ENCODE data around the gene PDCD1. TPM values are rescaled to one million over a fixed set of nuclear protein-coding genes. Genes with fewer than 3 reads are reported as not detected.
"Not testable (repeated sequence)": the region's sequence is repeated elsewhere in the genome, so short reads cannot be mapped to it uniquely, and the experiment has no call there.

PDCD1 gene
- total RNA-seq, 2 experiments from 2014 or later: 6.9 to 8.3 TPM

- no peak overlapping the region for H3K4me3 Mint-ChIP-seq
- CTCF ChIA-PET: no interaction called here
- intact Hi-C loops (cut with micrococcal nuclease): loop anchor here (5.0 kb wide), 2 partner anchors 40 to 55 kb away; partner anchors contain the start of gene PDCD1
- no peak overlapping the region for H3K27ac Mint-ChIP-seq
- no peaks in the 10 kb centered on the region for H3K9me3 Mint-ChIP-seq
- no peak for DNase-seq
- no peaks in the 10 kb centered on the region for H3K36me3 Mint-ChIP-seq (ENCODE audit: low read depth)
- peaks cover 12% of the 10 kb centered on the region for H3K4me1 Mint-ChIP-seq (ENCODE audit: low read depth)
- H3K27me3 Mint-ChIP-seq (ENCODE audit: low read depth): peaks cover 8% of the 10 kb centered on the region
Observed at GRCh38 chr2:241801611-241802420, 56.9 kb downstream of the PDCD1 start.

DNA sequence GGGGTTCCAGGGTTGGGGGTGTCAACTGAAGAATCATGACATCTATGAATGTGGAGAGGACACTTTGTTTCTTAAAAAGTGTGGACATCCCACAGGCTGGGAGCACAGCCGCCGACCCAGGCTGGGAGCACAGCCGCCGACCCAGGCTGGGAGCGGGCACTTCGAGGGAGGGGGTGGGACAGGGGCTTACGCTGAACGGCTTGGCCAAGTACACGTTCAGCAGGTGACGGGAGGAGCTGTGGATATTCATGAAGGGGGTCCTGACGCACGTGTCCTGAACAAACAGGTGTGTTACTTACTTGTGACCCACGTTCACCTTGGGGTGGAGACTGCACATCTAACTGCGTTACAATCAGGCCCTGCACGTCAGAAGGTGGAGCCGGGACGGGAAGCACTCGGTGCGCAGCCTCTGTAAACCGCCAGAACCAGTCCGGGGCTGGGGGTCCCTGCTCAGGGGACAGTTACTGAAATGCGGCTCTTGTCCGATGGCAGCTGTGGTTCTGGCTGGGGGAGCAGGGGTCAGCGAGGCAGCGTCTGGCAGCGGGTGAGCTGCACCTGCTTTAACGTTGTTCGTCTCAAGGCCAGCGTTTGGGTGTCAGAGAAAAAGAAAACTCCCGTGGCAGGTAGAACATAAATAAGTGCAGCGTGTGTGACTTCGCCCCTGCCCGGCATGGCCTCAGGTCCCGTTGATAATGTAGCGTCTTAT is 58.3 kb downstream of the PDCD1 start:
- not testable (repeated sequence) for H3K4me3 Mint-ChIP-seq; H3K9me3 Mint-ChIP-seq; H3K27ac Mint-ChIP-seq; H3K36me3 Mint-ChIP-seq (ENCODE audit: low read depth); H3K27me3 Mint-ChIP-seq (ENCODE audit: low read depth); DNase-seq
- CTCF ChIA-PET: interaction anchor here (0.8 kb wide), 1 partner anchor 8 kb away, joined by 3 read pairs; no protein-coding TSS in a partner anchor
- peaks cover 12% of the 10 kb centered on the region for H3K4me1 Mint-ChIP-seq (ENCODE audit: low read depth)
- intact Hi-C loops (cut with micrococcal nuclease): loop anchor here (5.0 kb wide), 2 partner anchors 42 to 57 kb away; partner anchors contain the start of gene PDCD1

Other genes with a start within 250 kb of the PDCD1 start
- 10 to 100 TPM; 36.4 to 38.8 TPM for gene THAP4, start 221.7 kb downstream of the PDCD1 start, total RNA-seq
- gene ATG4B, start 221.2 kb downstream of the PDCD1 start, total RNA-seq: 10 to 100 TPM; 71.5 to 82.5 TPM
- 10 to 100 TPM; 88.0 to 93.8 TPM for gene DTYMK, start 172.1 kb downstream of the PDCD1 start, total RNA-seq
- 10 to 100 TPM; 41.0 to 43.8 TPM for gene ING5, start 156.9 kb downstream of the PDCD1 start, total RNA-seq
- gene D2HGDH, start 124.3 kb downstream of the PDCD1 start, total RNA-seq: 10 to 100 TPM; 19.4 to 23.1 TPM
- gene GAL3ST2, start 82.1 kb downstream of the PDCD1 start, total RNA-seq: not detected
- gene NEU4, start 49.7 kb downstream of the PDCD1 start, total RNA-seq: not detected
- not detected for gene RTP5, start 10.8 kb upstream of the PDCD1 start, total RNA-seq